Loucy (cell line): ENCODE measurements around the gene GVQW3.

Experiments
- H2AFZ ChIP-seq: fragments of 200-600 bp; sonication (generic); 2 replicates; pipeline ENCODE4 v1.6.0; 2016; ENCODE audit warnings: antibody characterized with exemption, mild to moderate bottlenecking, low read length, moderate library complexity
- H3F3A ChIP-seq: fragments of 200-600 bp; 2 replicates; pipeline ENCODE4 v1.6.0; 2016; ENCODE audit warnings: antibody characterized with exemption, low read depth, mild to moderate bottlenecking
- H3K27me3 ChIP-seq: fragments of 200-600 bp; sonication (generic); 2 replicates; pipeline ENCODE4 v1.6.1; 2014; ENCODE audit warnings: low read length, mild to moderate bottlenecking; ENCODE audit not compliant: insufficient read depth, poor library complexity, severe bottlenecking
- H3K36me3 ChIP-seq: fragments of 200-600 bp; sonication (generic); 2 replicates; pipeline ENCODE4 v1.6.1; 2016; ENCODE audit warnings: low read length; ENCODE audit not compliant: insufficient read depth
- H3K4me1 ChIP-seq: fragments of 200-600 bp; sonication (generic); 2 replicates; pipeline ENCODE4 v1.5.1; 2014; ENCODE audit warnings: low read length, mild to moderate bottlenecking; ENCODE audit not compliant: insufficient read depth, poor library complexity, severe bottlenecking
- H3K4me2 ChIP-seq: fragments of 200-600 bp; sonication (generic); 2 replicates; pipeline ENCODE4 v1.6.0; 2014; ENCODE audit warnings: antibody characterized with exemption, low read length, low read depth, mild to moderate bottlenecking; ENCODE audit not compliant: poor library complexity, severe bottlenecking
- H3K4me3 ChIP-seq: fragments of 200-600 bp; sonication (generic); 2 replicates; pipeline ENCODE4 v1.5.1; 2014; ENCODE audit warnings: low read length, mild to moderate bottlenecking, mixed read lengths; ENCODE audit not compliant: poor library complexity, severe bottlenecking
- H3K79me2 ChIP-seq: fragments of 200-600 bp; sonication (generic); 2 replicates; pipeline ENCODE4 v1.6.1; 2014; ENCODE audit warnings: low read length; ENCODE audit not compliant: insufficient read depth
- H3K9ac ChIP-seq: fragments of 200-600 bp; sonication (generic); 2 replicates; pipeline ENCODE4 v1.6.0; 2014; ENCODE audit warnings: mild to moderate bottlenecking, low read depth, low read length, moderate library complexity; ENCODE audit not compliant: poor library complexity, severe bottlenecking
- H3K9me2 ChIP-seq: fragments of 200-600 bp; sonication (generic); replicated peaks from 2 replicates; pipeline ENCODE4 v1.6.1; 2016; ENCODE audit warnings: low read depth, low read length, mixed read lengths
- H3K9me3 ChIP-seq: fragments of 200-600 bp; sonication (generic); 2 replicates; pipeline ENCODE4 v1.6.1; 2014; ENCODE audit warnings: mild to moderate bottlenecking, antibody characterized with exemption, low read length, low read depth; ENCODE audit not compliant: insufficient read depth
- H4K20me1 ChIP-seq: fragments of 200-600 bp; sonication (generic); 2 replicates; pipeline ENCODE4 v1.6.0; 2014; ENCODE audit warnings: antibody characterized with exemption, low read length, mild to moderate bottlenecking; ENCODE audit not compliant: insufficient read depth, poor library complexity, severe bottlenecking
- CTCF ChIP-seq: fragments of 200-600 bp; sonication (generic); conservative IDR thresholded peaks from 2 replicates; pipeline ENCODE4 v1.5.1; 2014; ENCODE audit warnings: mild to moderate bottlenecking, antibody characterized with exemption, low read length
- EZH2phosphoT487 ChIP-seq: fragments of 200-600 bp; IDR thresholded peaks from 2 replicates; pipeline ENCODE4 v1.6.1; 2018; ENCODE audit warnings: antibody characterized with exemption, mild to moderate bottlenecking, moderate library complexity, borderline replicate concordance

The GVQW3 gene

GRCh38 chr11:76336597-76336996, 44.5 kb upstream of the GVQW3 start:
- H3K27me3 ChIP-seq: no peaks in the 10 kb centered on the region
- H3K4me1 ChIP-seq: peaks cover 16% of the 10 kb centered on the region
- no peak overlapping the region for H3K9ac ChIP-seq
- no peaks in the 10 kb centered on the region for H3K9me2 ChIP-seq
- no peak for TF ChIP-seq EZH2phosphoT487
- no peak for TF ChIP-seq CTCF
- 0 out of 2 replicates have a peak, but pooled peaks cover 2% of the 10 kb centered on the region for H3F3A ChIP-seq
- no peaks in the 10 kb centered on the region for H4K20me1 ChIP-seq
- no peak overlapping the region for H3K4me2 ChIP-seq
- no peaks in the 10 kb centered on the region for H3K36me3 ChIP-seq
- no peak overlapping the region for H3K4me3 ChIP-seq
- no peaks in the 10 kb centered on the region for H3K79me2 ChIP-seq
- H3K9me3 ChIP-seq: peaks cover 6% of the 10 kb centered on the region; the same call in 1 of the 2 replicates
- no peak overlapping the region for H2AFZ ChIP-seq

- Histone ChIP-seq H3F3A (0 out of 2 replicates have a peak, but pooled peaks cover 2% of the 10 kb centered on the region), H3K27me3 (no peaks in the 10 kb centered on the region), H3K36me3 (no peaks in the 10 kb centered on the region), H3K9ac (no peak overlapping the region), H3K4me1 (peaks cover 16% of the 10 kb centered on the region), H3K4me3 (no peak overlapping the region), H3K9me2 (no peaks in the 10 kb centered on the region), H3K79me2 (no peaks in the 10 kb centered on the region), H3K4me2 (no peak overlapping the region), H3K9me3 (peaks cover 6% of the 10 kb centered on the region; the same call in 1 of the 2 replicates), H4K20me1 (no peaks in the 10 kb centered on the region), H2AFZ (no peak overlapping the region)
- TF ChIP-seq CTCF (no peak), EZH2phosphoT487 (no peak)
These were observed 43.7 kb upstream of the GVQW3 start for GRCh38 chr11:76337469-76337868.

GRCh38 chr11:76337923-76338322, 43.2 kb upstream of the GVQW3 start:
- H3F3A ChIP-seq: 0 out of 2 replicates have a peak, but pooled peaks cover 2% of the 10 kb centered on the region
- H3K27me3 ChIP-seq: no peaks in the 10 kb centered on the region
- no peak overlapping the region for H3K4me2 ChIP-seq
- H3K79me2 ChIP-seq: no peaks in the 10 kb centered on the region
- H3K9me3 ChIP-seq: peaks cover 6% of the 10 kb centered on the region; the same call in 1 of the 2 replicates
- TF ChIP-seq CTCF (no peak), EZH2phosphoT487 (no peak)
- H3K36me3 ChIP-seq: no peaks in the 10 kb centered on the region
- H4K20me1 ChIP-seq: no peaks in the 10 kb centered on the region
- H3K4me1 ChIP-seq: peaks cover 16% of the 10 kb centered on the region
- H2AFZ ChIP-seq: no peak overlapping the region
- no peaks in the 10 kb centered on the region for H3K9me2 ChIP-seq
- H3K9ac ChIP-seq: no peak overlapping the region
- no peak overlapping the region for H3K4me3 ChIP-seq
